ENCODE results near the gene IRX4. TPM values are rescaled to one million over a fixed set of nuclear protein-coding genes. Genes with fewer than 3 reads are reported as not detected.

IRX4 gene
- total RNA-seq, 1 experiment from 2014 or later, result 16.5 TPM

DNA sequence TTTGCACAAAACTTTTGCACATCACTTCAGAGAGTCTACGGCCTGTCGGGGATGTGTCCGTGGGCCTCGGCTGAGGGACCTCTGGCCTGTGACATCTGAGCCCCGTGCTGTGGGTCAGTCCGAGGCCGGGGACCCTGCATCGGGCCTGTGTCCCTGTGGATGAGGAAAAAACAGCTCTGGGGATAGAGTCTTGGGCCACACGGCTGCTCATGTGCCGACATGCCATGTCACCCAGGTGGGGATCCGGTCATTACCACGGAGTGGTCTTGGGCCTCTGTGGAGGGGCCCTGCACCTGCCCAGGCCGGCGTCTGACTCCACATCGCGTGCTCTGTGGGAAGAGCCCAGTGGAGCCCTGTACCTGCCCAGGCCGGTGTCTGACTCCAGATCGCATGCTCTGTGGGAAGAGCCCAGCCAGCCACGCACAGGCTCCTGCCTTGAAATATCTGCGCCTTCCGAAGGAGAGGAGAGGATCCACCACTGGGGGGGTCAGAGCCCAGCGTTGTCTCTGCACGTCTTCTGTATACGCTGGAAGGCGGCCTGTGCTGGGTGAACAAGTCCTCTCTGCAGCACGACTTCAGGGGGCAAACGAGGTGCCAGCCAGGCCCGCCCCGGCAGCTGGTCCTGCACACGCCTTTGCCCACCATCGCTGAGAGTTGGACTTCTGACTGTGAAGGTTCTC is 27.5 kb upstream of the IRX4 start:
- RAD21 ChIA-PET (ENCODE audit: low non-redundant PET in 1 of 2, low total read pairs in 2 of 2, uncharacterized antibody in 2 of 2, unreplicated experiment in 2 of 2), result no interaction called here
- Histone ChIP-seq H3K4me3 (replicated peaks in 1 of 2; ENCODE audit: low read depth in 1 of 2, low read length in 2 of 2) (no peak overlapping the region), H3K79me2 (ENCODE audit: insufficient read depth, low read length) (no peaks in the 10 kb centered on the region), H3K9ac (ENCODE audit: low read length) (no peak overlapping the region), H3K27me3 (ENCODE audit: insufficient read depth, low read length) (no peaks in the 10 kb centered on the region), H3K4me1 (ENCODE audit: control insufficient read depth in 1 of 2, insufficient read depth in 2 of 2, low read length in 2 of 2) (no peaks in the 10 kb centered on the region), H3K9me2 (ENCODE audit: insufficient read depth) (no peaks in the 10 kb centered on the region), H3K36me3 (ENCODE audit: control insufficient read depth in 1 of 2, insufficient read depth in 2 of 2, low read length in 2 of 2) (no peaks in the 10 kb centered on the region), H3K4me2 (ENCODE audit: low read length) (no peak overlapping the region), H3K9me3 (ENCODE audit: control insufficient read depth in 1 of 2, insufficient read depth in 1 of 2, low read depth in 1 of 2, low read length in 2 of 2) (no peaks in the 10 kb centered on the region), H2AFZ (ENCODE audit: low read depth, low read length, poor library complexity, severe bottlenecking) (no peak overlapping the region), H4K20me1 (ENCODE audit: insufficient read depth) (no peaks in the 10 kb centered on the region), H3K27ac (ENCODE audit: low read depth, low read length) (no peak overlapping the region)
- TF ChIP-seq, protein P1, sequence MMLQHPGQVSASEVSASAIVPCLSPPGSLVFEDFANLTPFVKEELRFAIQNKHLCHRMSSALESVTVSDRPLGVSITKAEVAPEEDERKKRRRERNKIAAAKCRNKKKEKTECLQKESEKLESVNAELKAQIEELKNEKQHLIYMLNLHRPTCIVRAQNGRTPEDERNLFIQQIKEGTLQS (IDR thresholded peaks at IDR 0.05), result no peak
- TF ChIP-seq, protein P2, sequence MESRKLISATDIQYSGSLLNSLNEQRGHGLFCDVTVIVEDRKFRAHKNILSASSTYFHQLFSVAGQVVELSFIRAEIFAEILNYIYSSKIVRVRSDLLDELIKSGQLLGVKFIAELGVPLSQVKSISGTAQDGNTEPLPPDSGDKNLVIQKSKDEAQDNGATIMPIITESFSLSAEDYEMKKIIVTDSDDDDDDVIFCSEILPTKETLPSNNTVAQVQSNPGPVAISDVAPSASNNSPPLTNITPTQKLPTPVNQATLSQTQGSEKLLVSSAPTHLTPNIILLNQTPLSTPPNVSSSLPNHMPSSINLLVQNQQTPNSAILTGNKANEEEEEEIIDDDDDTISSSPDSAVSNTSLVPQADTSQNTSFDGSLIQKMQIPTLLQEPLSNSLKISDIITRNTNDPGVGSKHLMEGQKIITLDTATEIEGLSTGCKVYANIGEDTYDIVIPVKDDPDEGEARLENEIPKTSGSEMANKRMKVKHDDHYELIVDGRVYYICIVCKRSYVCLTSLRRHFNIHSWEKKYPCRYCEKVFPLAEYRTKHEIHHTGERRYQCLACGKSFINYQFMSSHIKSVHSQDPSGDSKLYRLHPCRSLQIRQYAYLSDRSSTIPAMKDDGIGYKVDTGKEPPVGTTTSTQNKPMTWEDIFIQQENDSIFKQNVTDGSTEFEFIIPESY (IDR thresholded peaks at IDR 0.05; ENCODE audit: extremely low read depth, insufficient replicate concordance, low read length), result no peak
- TF ChIP-seq, protein P3, sequence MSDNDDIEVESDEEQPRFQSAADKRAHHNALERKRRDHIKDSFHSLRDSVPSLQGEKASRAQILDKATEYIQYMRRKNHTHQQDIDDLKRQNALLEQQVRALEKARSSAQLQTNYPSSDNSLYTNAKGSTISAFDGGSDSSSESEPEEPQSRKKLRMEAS (IDR thresholded peaks at IDR 0.05), result no peak
- TF ChIP-seq SRF (IDR thresholded peaks at IDR 0.05; ENCODE audit: low read depth) (no peak), ELF1 (IDR thresholded peaks at IDR 0.05; ENCODE audit: borderline replicate concordance, low read depth) (no peak), CBX3 (IDR thresholded peaks at IDR 0.05; ENCODE audit: low read depth) (no peak), TCF7L2 (IDR thresholded peaks at IDR 0.05; ENCODE audit: borderline replicate concordance, extremely low read depth, insufficient read depth, insufficient read length) (no peak), CEBPB (IDR thresholded peaks at IDR 0.05; ENCODE audit: low read depth) (no peak), SIN3A (IDR thresholded peaks at IDR 0.05; ENCODE audit: low read depth) (no peak), EGR1 (IDR thresholded peaks at IDR 0.05; ENCODE audit: low read depth) (no peak), FOSL1 (IDR thresholded peaks at IDR 0.05; ENCODE audit: low read depth) (no peak), EZH2 (IDR thresholded peaks at IDR 0.05) (no peak), ZNF274 (IDR thresholded peaks at IDR 0.05; ENCODE audit: low read depth, low read length) (no peak), POLR2A (IDR thresholded peaks at IDR 0.05; ENCODE audit: borderline replicate concordance, extremely low read depth, insufficient read depth, insufficient read length) (no peak), POLR2AphosphoS5 (IDR thresholded peaks at IDR 0.05; ENCODE audit: low read depth, low read length) (no peak)
- TF ChIP-seq, protein P4, sequence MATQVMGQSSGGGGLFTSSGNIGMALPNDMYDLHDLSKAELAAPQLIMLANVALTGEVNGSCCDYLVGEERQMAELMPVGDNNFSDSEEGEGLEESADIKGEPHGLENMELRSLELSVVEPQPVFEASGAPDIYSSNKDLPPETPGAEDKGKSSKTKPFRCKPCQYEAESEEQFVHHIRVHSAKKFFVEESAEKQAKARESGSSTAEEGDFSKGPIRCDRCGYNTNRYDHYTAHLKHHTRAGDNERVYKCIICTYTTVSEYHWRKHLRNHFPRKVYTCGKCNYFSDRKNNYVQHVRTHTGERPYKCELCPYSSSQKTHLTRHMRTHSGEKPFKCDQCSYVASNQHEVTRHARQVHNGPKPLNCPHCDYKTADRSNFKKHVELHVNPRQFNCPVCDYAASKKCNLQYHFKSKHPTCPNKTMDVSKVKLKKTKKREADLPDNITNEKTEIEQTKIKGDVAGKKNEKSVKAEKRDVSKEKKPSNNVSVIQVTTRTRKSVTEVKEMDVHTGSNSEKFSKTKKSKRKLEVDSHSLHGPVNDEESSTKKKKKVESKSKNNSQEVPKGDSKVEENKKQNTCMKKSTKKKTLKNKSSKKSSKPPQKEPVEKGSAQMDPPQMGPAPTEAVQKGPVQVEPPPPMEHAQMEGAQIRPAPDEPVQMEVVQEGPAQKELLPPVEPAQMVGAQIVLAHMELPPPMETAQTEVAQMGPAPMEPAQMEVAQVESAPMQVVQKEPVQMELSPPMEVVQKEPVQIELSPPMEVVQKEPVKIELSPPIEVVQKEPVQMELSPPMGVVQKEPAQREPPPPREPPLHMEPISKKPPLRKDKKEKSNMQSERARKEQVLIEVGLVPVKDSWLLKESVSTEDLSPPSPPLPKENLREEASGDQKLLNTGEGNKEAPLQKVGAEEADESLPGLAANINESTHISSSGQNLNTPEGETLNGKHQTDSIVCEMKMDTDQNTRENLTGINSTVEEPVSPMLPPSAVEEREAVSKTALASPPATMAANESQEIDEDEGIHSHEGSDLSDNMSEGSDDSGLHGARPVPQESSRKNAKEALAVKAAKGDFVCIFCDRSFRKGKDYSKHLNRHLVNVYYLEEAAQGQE (IDR thresholded peaks at IDR 0.05; ENCODE audit: low read depth), result no peak
- TF ChIP-seq, protein P5, sequence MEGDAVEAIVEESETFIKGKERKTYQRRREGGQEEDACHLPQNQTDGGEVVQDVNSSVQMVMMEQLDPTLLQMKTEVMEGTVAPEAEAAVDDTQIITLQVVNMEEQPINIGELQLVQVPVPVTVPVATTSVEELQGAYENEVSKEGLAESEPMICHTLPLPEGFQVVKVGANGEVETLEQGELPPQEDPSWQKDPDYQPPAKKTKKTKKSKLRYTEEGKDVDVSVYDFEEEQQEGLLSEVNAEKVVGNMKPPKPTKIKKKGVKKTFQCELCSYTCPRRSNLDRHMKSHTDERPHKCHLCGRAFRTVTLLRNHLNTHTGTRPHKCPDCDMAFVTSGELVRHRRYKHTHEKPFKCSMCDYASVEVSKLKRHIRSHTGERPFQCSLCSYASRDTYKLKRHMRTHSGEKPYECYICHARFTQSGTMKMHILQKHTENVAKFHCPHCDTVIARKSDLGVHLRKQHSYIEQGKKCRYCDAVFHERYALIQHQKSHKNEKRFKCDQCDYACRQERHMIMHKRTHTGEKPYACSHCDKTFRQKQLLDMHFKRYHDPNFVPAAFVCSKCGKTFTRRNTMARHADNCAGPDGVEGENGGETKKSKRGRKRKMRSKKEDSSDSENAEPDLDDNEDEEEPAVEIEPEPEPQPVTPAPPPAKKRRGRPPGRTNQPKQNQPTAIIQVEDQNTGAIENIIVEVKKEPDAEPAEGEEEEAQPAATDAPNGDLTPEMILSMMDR (IDR thresholded peaks at IDR 0.05 in 2 of 3, conservative IDR thresholded peaks at IDR 0.05 in 1 of 3; ENCODE audit: borderline replicate concordance in 1 of 3, insufficient read depth in 1 of 3, low read depth in 2 of 3, low read length in 2 of 3), result no peak
- ATAC-seq (no peak), DNase-seq (ENCODE audit: low read depth, low spot score) (no peak)
- intact Hi-C loops (cut with micrococcal nuclease), result no loop called here
- POLR2A ChIA-PET, result no interaction called here
- CTCF ChIA-PET, result no interaction called here
- no TSS peak for BruUV-seq (replicated peaks)

All from HCT116 (cell line).